GM12865 (cell line): Measurements from ENCODE around the gene EVI5.
"Not testable (repeated sequence)": the region's sequence is repeated elsewhere in the genome, so short reads cannot be mapped to it uniquely, and the experiment has no call there.

Experiments
- DNase-seq: peaks from one replicate; pipeline ENCODE4 v3.0.0; 2010; ENCODE audit warnings: low read depth
- H3K4me3 ChIP-seq: 2 replicates; pipeline ENCODE4 v1.5.1; 2011; ENCODE audit warnings: mild to moderate bottlenecking, low read depth, low read length, control low read depth
- TF ChIP-seq, protein P1 (sequence below): IDR thresholded peaks from 2 replicates; pipeline ENCODE4 v1.5.1; 2011; ENCODE audit warnings: low read length, control low read depth, low read depth, inconsistent platforms; ENCODE audit not compliant: insufficient read depth; ENCODE audit errors: missing control alignments

EVI5 gene

DNA sequence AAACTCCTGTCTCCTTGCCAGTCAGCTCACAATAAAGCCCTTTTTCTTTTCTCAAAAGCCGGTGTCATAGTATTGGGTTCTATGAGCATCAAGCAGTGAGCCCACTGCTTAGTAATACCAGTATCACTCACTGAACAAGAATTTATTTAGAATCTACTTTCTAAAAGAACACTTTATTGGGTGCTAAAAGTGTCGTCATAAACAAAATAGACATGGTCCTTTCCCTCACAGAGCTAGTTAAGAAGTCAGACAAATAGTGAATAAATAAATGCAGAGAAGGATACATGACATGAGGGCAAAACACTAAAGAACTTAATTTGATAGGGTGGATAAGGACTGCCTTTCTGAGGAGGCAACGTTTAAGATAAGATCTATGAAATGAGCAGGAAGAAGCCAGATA lies 32.2 kb downstream of the EVI5 start:
- TF ChIP-seq, protein P1, sequence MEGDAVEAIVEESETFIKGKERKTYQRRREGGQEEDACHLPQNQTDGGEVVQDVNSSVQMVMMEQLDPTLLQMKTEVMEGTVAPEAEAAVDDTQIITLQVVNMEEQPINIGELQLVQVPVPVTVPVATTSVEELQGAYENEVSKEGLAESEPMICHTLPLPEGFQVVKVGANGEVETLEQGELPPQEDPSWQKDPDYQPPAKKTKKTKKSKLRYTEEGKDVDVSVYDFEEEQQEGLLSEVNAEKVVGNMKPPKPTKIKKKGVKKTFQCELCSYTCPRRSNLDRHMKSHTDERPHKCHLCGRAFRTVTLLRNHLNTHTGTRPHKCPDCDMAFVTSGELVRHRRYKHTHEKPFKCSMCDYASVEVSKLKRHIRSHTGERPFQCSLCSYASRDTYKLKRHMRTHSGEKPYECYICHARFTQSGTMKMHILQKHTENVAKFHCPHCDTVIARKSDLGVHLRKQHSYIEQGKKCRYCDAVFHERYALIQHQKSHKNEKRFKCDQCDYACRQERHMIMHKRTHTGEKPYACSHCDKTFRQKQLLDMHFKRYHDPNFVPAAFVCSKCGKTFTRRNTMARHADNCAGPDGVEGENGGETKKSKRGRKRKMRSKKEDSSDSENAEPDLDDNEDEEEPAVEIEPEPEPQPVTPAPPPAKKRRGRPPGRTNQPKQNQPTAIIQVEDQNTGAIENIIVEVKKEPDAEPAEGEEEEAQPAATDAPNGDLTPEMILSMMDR: no peak
- no peak overlapping the region for H3K4me3 ChIP-seq
- no peak for DNase-seq

DNA sequence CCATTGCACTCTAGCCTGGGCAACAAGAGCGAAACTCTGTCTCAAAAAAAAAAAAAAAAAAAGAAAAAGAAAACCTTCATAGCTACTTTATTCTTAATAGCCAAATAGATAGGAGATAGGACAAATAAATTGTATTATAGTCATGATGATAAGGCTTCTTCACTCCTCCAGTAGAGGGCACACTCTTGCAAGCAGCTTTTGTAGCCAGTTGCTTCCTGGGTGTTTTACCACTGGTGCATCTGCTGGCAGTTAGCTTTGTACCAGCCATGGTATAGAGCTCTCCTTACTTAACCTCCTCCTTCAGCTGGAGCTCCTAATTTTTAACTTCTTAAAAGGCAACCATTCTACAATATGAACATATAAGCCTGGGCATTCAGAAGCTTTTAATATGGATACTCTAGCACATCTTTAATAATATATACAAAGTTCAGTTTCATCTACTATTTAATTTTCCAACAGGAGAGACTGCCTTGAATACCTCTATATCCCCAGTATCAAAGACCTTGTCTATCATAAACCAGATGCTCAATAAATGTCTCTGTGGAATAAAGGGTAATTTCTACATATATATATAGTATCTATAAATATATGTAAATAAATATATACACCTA lies 35.8 kb downstream of the EVI5 start:
- TF ChIP-seq, protein P1: peak; percentile 81
- peak; percentile 78 for DNase-seq
- no peak overlapping the region for H3K4me3 ChIP-seq

DNA sequence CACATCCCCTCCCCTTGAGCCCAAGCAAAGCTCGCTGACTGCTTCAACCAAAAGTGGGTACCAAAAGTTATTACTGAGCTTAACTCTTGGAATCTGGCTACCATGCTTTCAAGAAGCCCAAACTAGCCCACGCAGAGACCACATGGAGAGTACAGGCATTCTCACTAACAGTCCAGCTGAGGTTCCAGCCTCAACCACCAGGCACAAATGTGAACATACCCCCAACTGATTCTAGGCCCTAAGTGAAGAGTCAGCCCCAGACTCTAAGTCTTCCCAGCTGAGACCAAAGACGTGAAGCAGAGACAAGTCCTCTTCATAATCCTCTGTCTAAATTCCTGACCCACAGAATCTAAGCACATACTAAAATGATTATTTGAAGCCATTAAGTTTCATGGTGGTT lies 36.8 kb downstream of the EVI5 start:
- no peak for DNase-seq
- H3K4me3 ChIP-seq: no peak overlapping the region
- TF ChIP-seq, protein P1: no peak

DNA sequence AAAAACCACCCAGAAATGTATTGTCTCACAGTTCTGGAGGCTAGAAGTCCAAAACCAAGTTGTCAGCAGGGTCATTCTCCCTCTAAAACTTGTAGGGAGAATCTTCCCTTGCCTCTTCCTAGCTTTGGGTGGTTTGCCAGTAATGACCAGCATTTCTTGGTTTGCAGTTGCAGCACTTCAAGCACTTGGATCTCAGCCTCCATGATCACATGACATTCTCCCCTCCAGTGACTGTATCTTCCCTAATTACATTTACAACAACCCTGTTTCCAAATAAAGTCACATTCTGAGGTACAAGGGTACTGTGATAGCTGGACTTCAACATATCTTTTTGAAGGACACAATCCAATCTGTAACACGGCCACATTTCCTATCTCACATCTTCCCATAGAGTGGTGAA lies 37.2 kb downstream of the EVI5 start:
- DNase-seq: no peak
- no peak overlapping the region for H3K4me3 ChIP-seq
- TF ChIP-seq, protein P1: no peak

DNA sequence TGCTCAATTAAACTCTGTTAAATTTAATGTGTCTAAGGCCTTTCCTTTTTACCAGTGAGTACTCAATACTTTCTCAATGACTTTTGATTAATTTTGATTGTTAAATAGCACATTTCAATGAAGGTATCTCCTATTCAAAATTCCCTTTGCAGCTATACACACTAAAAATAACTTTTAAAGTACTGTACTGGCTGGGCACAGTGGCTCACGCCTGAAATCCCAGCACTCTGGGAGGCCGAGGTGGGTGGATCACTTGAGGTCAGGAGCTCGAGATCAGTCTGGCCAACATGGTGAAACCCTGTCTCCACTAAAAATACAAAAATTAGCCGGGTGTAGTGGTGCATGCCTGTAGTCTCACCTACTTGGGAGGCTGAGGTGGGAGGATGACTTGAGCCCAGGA lies 38.7 kb downstream of the EVI5 start:
- DNase-seq, H3K4me3 ChIP-seq: not testable (repeated sequence)

DNA sequence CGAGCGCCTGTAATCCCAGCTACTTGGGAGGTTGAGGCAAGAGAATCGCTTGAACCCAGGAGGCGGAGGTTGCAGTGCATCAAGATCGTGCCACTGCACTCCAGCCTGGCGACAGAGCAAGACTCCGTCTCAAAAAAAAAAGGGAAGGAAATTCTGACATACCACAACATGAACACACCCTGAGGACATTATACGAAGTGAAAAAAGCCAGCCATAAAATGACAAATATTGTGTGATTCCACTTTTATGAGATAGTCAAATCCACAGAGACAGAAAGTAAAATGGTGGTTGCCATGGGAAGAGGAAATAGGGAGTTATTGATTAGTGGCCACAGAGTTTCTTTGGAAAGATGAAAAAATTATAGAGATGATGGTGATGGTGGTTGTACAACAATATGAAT lies 41.7 kb downstream of the EVI5 start:
- DNase-seq: no peak
- TF ChIP-seq, protein P1: no peak

DNA sequence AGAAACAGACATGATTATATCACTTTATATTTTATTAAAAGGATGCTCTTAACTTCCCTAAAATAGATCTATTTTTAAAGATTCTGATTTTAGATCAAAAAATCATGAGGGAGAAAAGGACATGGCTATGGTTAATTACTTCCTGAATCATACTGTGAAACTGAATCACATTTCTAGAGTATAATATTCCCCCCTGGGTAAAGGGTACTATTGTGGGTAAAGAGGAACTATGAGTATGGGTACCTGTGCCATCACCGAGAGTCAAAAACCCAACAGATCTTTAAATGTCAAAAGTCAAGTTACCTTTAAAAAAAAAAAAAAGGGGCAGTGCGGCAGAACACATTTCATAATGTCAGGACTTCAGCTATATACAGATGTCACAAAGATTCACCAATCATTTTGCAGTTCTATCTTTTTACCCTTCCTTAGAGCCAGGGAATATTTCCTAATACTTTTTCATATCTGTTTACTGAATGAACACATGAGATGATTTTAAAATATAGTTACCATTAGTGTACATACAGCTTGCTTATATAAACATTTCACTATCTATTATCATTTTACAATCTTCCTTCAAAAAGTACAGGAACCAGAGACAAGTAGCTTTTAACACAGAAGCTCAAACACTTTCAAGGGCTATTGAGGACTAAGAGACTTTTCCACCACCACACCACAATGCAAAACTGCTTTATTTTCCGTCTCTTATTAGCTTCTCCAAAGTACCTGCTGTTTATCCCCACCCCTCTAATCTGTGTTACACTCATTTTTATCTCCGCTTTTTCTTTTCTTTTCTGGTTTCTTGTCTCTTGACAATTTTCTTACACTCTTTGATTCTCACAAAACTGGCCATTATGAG lies 45.0 kb downstream of the EVI5 start:
- no peak overlapping the region for H3K4me3 ChIP-seq
- TF ChIP-seq, protein P1: no peak
- DNase-seq: no peak

More for the DNA sequence above, 41.7 kb downstream of the EVI5 start:
- no peak overlapping the region for H3K4me3 ChIP-seq
